ENCODE measurements around the gene TSC2.
A peak's percentile ranks its signal among the peaks of the same experiment; 100 is the strongest.
"Not testable (repeated sequence)": the region's sequence is repeated elsewhere in the genome, so short reads cannot be mapped to it uniquely, and the experiment has no call there.

TSC2 gene

GRCh38 chr16:2107791-2108125, 60.0 kb downstream of the TSC2 start:
- not testable (repeated sequence) for DNase-seq

GRCh38 chr16:2108446-2109270, 60.9 kb downstream of the TSC2 start:
- not testable (repeated sequence) for DNase-seq

GRCh38 chr16:2109271-2109580, 61.4 kb downstream of the TSC2 start:
- DNase-seq: not testable (repeated sequence)

GRCh38 chr16:2109872-2110271, 62.1 kb downstream of the TSC2 start:
- DNase-seq: not testable (repeated sequence)

GRCh38 chr16:2110332-2111008, 62.7 kb downstream of the TSC2 start:
- not testable (repeated sequence) for DNase-seq

GRCh38 chr16:2111009-2111353, 63.2 kb downstream of the TSC2 start:
- DNase-seq: not testable (repeated sequence)

- not testable (repeated sequence) for DNase-seq
These were observed 63.9 kb downstream of the TSC2 start for GRCh38 chr16:2111412-2112335.

GRCh38 chr16:2112539-2113106, 64.8 kb downstream of the TSC2 start:
- DNase-seq: not testable (repeated sequence)

GRCh38 chr16:2114225-2114624, 66.4 kb downstream of the TSC2 start:
- DNase-seq: not testable (repeated sequence)

GRCh38 chr16:2114885-2115590, 67.3 kb downstream of the TSC2 start:
- not testable (repeated sequence) for DNase-seq

- DNase-seq: no peak
These were observed 67.8 kb downstream of the TSC2 start for GRCh38 chr16:2115591-2115973.

- DNase-seq: not testable (repeated sequence)
These were observed 68.6 kb downstream of the TSC2 start for GRCh38 chr16:2116428-2116827.

- not testable (repeated sequence) for DNase-seq
These were observed 69.6 kb downstream of the TSC2 start for GRCh38 chr16:2117341-2117740.

- DNase-seq: not testable (repeated sequence)
These were observed 70.4 kb downstream of the TSC2 start for GRCh38 chr16:2117960-2118722.

- peak; percentile 30 for DNase-seq
These were observed 73.5 kb downstream of the TSC2 start for GRCh38 chr16:2121325-2121724.

- no peak for DNase-seq
These were observed 74.1 kb downstream of the TSC2 start for GRCh38 chr16:2121853-2122252.

- DNase-seq: no peak
These were observed 74.6 kb downstream of the TSC2 start for GRCh38 chr16:2122429-2122828.

GRCh38 chr16:2122934-2123683, 75.3 kb downstream of the TSC2 start:
- DNase-seq: not testable (repeated sequence)

GRCh38 chr16:2123706-2124376, 76.1 kb downstream of the TSC2 start:
- DNase-seq: not testable (repeated sequence)

- DNase-seq: not testable (repeated sequence)
These were observed 76.5 kb downstream of the TSC2 start for GRCh38 chr16:2124377-2124693.
